HUES64 (cell line): ENCODE data around the gene SPATS1.
"Not testable (repeated sequence)": the region's sequence is repeated elsewhere in the genome, so short reads cannot be mapped to it uniquely, and the experiment has no call there.

Experiments
- H3K27ac ChIP-seq: 2 replicates; pipeline ENCODE4 v1.7.0; 2013; ENCODE audit warnings: low read depth, low read length, inconsistent platforms
- H3K27me3 ChIP-seq: 2 replicates; pipeline ENCODE4 v1.6.1; 2013; ENCODE audit warnings: mild to moderate bottlenecking, low read length; ENCODE audit not compliant: insufficient read depth
- H3K36me3 ChIP-seq: 2 replicates; pipeline ENCODE4 v1.6.1; 2013; ENCODE audit warnings: mild to moderate bottlenecking, low read length; ENCODE audit not compliant: insufficient read depth
- H3K4me1 ChIP-seq: 2 replicates; pipeline ENCODE4 v1.6.1; 2013; ENCODE audit warnings: mild to moderate bottlenecking, low read length, moderate library complexity; ENCODE audit not compliant: insufficient read depth
- H3K4me3 ChIP-seq: 2 replicates; pipeline ENCODE4 v1.5.1; 2013; ENCODE audit warnings: mild to moderate bottlenecking, low read length, moderate library complexity
- H3K9ac ChIP-seq: 2 replicates; pipeline ENCODE4 v1.6.1; 2013; ENCODE audit warnings: mild to moderate bottlenecking, low read depth, low read length
- H3K9me3 ChIP-seq: 2 replicates; pipeline ENCODE4 v1.6.1; 2013; ENCODE audit warnings: low read depth, low read length; ENCODE audit not compliant: insufficient read depth
- WGBS: fragments of 150-250, 120-280 bp; methylation state at CpG from one replicate; pipeline ENCODE4 v1.1.7; 2013; ENCODE audit warnings: missing lambda C conversion rate; 5-methylcytosine and 5-hydroxymethylcytosine counted together

Gene SPATS1

GRCh38 chr6:44349904-44350649, 7.6 kb downstream of the SPATS1 start:
- Histone ChIP-seq H3K36me3 (no peaks in the 10 kb centered on the region), H3K27me3 (peaks cover 4% of the 10 kb centered on the region; the same call in 1 of the 2 replicates), H3K4me1 (peaks cover 7% of the 10 kb centered on the region; the same call in 1 of the 2 replicates), H3K27ac (no peak overlapping the region), H3K4me3 (no peak overlapping the region), H3K9ac (no peak overlapping the region), H3K9me3 (no peaks in the 10 kb centered on the region)
- WGBS = 67% methylated on average over 6 of the region's 6 CpGs

- not testable (repeated sequence) for H3K9ac ChIP-seq, H3K27ac ChIP-seq, H3K36me3 ChIP-seq, H3K9me3 ChIP-seq, H3K4me1 ChIP-seq, H3K4me3 ChIP-seq, H3K27me3 ChIP-seq
- WGBS = 91% methylated on average over 4 of the region's 4 CpGs
Measured at GRCh38 chr6:44350650-44350994, 8.2 kb downstream of the SPATS1 start.

- H3K9me3 ChIP-seq = no peaks in the 10 kb centered on the region
- H3K9ac ChIP-seq = no peak overlapping the region
- no peaks in the 10 kb centered on the region for H3K36me3 ChIP-seq
- peaks cover 7% of the 10 kb centered on the region; the same call in 1 of the 2 replicates for H3K4me1 ChIP-seq
- no peak overlapping the region for H3K4me3 ChIP-seq
- WGBS = 92% methylated on average over 4 of the region's 4 CpGs
- H3K27ac ChIP-seq = no peak overlapping the region
- H3K27me3 ChIP-seq = no peaks in the 10 kb centered on the region
Measured at GRCh38 chr6:44352259-44352658, 9.8 kb downstream of the SPATS1 start.

GRCh38 chr6:44353336-44353735, 10.9 kb downstream of the SPATS1 start:
- Histone ChIP-seq H3K27ac (no peak overlapping the region), H3K4me3 (no peak overlapping the region), H3K9ac (no peak overlapping the region), H3K4me1 (peaks cover 7% of the 10 kb centered on the region; the same call in 1 of the 2 replicates), H3K36me3 (no peaks in the 10 kb centered on the region), H3K9me3 (no peaks in the 10 kb centered on the region), H3K27me3 (no peaks in the 10 kb centered on the region)
- WGBS = 78% methylated on average over 2 of the region's 2 CpGs

GRCh38 chr6:44355640-44356039, 13.2 kb downstream of the SPATS1 start:
- Histone ChIP-seq H3K4me1 (peaks cover under 1% of the 10 kb centered on the region; the same call in 1 of the 2 replicates), H3K4me3 (no peak overlapping the region), H3K36me3 (no peaks in the 10 kb centered on the region), H3K9ac (no peak overlapping the region), H3K9me3 (no peaks in the 10 kb centered on the region), H3K27ac (no peak overlapping the region), H3K27me3 (no peaks in the 10 kb centered on the region)
- WGBS = 84% methylated on average over 4 of the region's 4 CpGs

- 84% methylated on average over 1 of the region's 1 CpG for WGBS
- no peaks in the 10 kb centered on the region for H3K27me3 ChIP-seq
Measured at GRCh38 chr6:44356487-44356886, 14.0 kb downstream of the SPATS1 start.

GRCh38 chr6:44359973-44360372, 17.5 kb downstream of the SPATS1 start:
- WGBS = 94% methylated on average over 3 of the region's 3 CpGs
- no peaks in the 10 kb centered on the region for H3K27me3 ChIP-seq
- no peak overlapping the region for H3K9ac ChIP-seq
- no peak overlapping the region for H3K4me3 ChIP-seq
- H3K36me3 ChIP-seq = no peaks in the 10 kb centered on the region
- H3K9me3 ChIP-seq = no peaks in the 10 kb centered on the region
- H3K4me1 ChIP-seq = no peaks in the 10 kb centered on the region
- no peak overlapping the region for H3K27ac ChIP-seq

More at GRCh38 chr6:44356487-44356886, 14.0 kb downstream of the SPATS1 start:
- no peak overlapping the region for H3K4me3 ChIP-seq
- H3K27ac ChIP-seq = no peak overlapping the region
- H3K4me1 ChIP-seq = no peaks in the 10 kb centered on the region
- no peaks in the 10 kb centered on the region for H3K36me3 ChIP-seq
- H3K9ac ChIP-seq = no peak overlapping the region
- H3K9me3 ChIP-seq = no peaks in the 10 kb centered on the region

GRCh38 chr6:44361947-44362346, 19.5 kb downstream of the SPATS1 start:
- 86% methylated on average over 6 of the region's 6 CpGs for WGBS

GRCh38 chr6:44363377-44363926, 21.0 kb downstream of the SPATS1 start:
- no peaks in the 10 kb centered on the region for H3K27me3 ChIP-seq
- H3K36me3 ChIP-seq = no peaks in the 10 kb centered on the region
- no peak overlapping the region for H3K27ac ChIP-seq
- no peaks in the 10 kb centered on the region for H3K4me1 ChIP-seq
- no peaks in the 10 kb centered on the region for H3K9me3 ChIP-seq
- no peak overlapping the region for H3K9ac ChIP-seq
- H3K4me3 ChIP-seq = no peak overlapping the region
- 97% methylated on average over 3 of the region's 3 CpGs for WGBS

More at GRCh38 chr6:44361947-44362346, 19.5 kb downstream of the SPATS1 start:
- H3K9me3 ChIP-seq = no peaks in the 10 kb centered on the region
- no peak overlapping the region for H3K4me3 ChIP-seq
- no peak overlapping the region for H3K27ac ChIP-seq
- H3K27me3 ChIP-seq = no peaks in the 10 kb centered on the region
- no peak overlapping the region for H3K9ac ChIP-seq
- H3K4me1 ChIP-seq = no peaks in the 10 kb centered on the region
- H3K36me3 ChIP-seq = no peaks in the 10 kb centered on the region

GRCh38 chr6:44366781-44367180, 24.3 kb downstream of the SPATS1 start:
- Histone ChIP-seq H3K27me3 (no peaks in the 10 kb centered on the region), H3K9me3 (no peaks in the 10 kb centered on the region), H3K36me3 (no peaks in the 10 kb centered on the region), H3K4me1 (no peaks in the 10 kb centered on the region), H3K4me3 (no peak overlapping the region), H3K27ac (no peak overlapping the region), H3K9ac (no peak overlapping the region)
- WGBS = 95% methylated on average over 3 of the region's 3 CpGs

- Histone ChIP-seq H3K27me3 (no peaks in the 10 kb centered on the region), H3K27ac (no peak overlapping the region), H3K4me3 (no peak overlapping the region), H3K36me3 (no peaks in the 10 kb centered on the region), H3K4me1 (no peaks in the 10 kb centered on the region), H3K9ac (no peak overlapping the region), H3K9me3 (no peaks in the 10 kb centered on the region)
- 94% methylated on average over 2 of the region's 2 CpGs for WGBS
Measured at GRCh38 chr6:44367681-44368080, 25.2 kb downstream of the SPATS1 start.
